ENCODE data around the gene WFS1. TPM values are rescaled to one million over a fixed set of nuclear protein-coding genes. Genes with fewer than 3 reads are reported as not detected.

The WFS1 gene
- total RNA-seq, 1 donor from 2014 or later, result 97.2 TPM

DNA sequence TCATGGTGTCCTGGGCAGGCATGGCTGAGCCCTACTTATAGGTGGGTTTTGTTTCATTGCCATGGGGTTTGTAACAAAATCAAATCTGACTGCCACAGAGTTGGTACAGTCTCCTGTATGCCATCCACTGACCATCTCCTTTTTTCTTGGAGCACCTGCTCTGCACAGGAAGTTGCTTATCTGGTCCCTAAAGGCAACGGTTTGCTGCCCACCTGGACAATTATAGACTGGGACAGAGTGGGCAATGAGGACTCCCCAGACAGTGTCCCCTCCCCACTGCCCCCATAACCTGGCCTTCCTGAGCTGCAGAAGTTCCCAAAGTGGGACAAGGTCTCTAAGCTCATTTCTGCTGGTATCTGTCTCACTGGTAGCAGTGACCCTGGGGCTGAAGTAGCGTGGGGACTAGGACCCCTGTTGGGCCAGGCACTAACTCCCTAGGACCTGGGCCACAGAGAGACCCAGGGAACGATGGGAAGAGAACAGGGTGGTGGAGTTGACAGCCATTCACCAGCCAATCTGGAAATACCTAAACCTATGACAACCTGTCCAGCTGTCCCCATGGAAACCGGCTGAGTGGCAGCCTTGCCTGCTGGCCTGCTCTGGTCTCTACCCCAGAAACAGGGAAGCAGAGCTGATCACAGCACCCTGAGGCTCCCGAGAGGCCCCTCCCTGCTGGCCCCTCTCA lies 64.7 kb downstream of the WFS1 start:
- no peak for DNase-seq (ENCODE audit: low spot score)

- DNase-seq (ENCODE audit: low spot score), result no peak
These were observed 65.5 kb downstream of the WFS1 start for GRCh38 chr4:6335040-6335590.

DNA sequence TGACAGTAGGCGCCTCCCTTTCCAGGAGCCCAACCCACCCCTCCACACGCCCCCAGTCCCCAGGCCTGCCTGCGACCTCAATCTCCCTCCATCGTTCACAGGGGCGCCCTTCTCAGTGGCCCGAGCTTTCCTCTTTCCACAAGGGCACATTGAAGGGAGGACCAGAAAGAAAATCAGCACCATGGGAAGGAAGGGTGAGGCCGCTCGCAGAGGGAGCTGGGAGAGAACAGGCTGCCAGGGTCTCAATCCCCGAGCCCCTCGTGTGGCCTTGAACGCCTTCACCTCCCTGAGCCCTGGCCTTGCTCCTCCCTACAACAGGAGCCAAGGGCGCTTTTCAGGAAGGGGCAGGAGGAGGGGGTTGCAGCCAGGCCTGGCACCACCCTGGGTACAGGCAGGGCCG lies 66.5 kb downstream of the WFS1 start:
- DNase-seq (ENCODE audit: low spot score), result no peak

- DNase-seq (ENCODE audit: low spot score), result no peak
These were observed 67.8 kb downstream of the WFS1 start for GRCh38 chr4:6337331-6337935.

DNA sequence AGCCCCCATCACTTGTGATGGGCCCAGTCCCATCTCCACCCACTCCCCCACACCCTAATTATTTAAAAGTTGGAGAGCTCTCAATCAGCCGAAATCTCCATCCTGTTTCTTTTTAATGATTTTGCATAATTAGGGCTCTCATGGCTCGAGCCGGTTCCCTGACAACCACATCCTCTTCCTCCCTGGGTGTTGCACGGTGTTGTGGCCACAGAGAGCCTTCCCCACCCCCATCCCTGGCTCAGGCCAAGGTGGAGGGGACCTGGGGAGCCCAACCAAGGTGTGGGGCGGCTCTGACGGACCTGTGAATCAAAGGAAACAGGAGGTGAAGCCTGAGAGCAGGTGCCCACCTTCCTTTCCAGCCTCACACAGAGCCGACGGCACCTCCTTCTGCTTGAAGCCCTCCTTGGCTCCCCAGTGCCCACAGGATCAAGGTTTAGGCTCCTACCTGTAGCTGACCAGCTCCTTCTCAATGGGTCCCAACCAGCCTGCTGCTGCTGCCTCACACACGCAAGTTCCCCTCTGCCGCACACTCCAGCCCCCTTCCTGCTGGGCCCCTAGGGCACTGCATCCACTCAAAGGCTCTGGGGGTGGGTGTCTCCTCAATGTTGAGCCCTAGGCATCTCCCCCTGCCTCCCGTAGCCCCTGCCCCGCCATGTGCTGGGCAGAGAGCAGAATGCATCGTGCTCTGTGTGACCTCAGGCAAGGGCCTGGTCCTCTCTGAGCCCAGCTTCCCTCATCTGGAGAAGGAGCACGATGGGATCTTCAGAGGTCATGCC lies 68.7 kb downstream of the WFS1 start:
- no peak for DNase-seq (ENCODE audit: low spot score)

DNA sequence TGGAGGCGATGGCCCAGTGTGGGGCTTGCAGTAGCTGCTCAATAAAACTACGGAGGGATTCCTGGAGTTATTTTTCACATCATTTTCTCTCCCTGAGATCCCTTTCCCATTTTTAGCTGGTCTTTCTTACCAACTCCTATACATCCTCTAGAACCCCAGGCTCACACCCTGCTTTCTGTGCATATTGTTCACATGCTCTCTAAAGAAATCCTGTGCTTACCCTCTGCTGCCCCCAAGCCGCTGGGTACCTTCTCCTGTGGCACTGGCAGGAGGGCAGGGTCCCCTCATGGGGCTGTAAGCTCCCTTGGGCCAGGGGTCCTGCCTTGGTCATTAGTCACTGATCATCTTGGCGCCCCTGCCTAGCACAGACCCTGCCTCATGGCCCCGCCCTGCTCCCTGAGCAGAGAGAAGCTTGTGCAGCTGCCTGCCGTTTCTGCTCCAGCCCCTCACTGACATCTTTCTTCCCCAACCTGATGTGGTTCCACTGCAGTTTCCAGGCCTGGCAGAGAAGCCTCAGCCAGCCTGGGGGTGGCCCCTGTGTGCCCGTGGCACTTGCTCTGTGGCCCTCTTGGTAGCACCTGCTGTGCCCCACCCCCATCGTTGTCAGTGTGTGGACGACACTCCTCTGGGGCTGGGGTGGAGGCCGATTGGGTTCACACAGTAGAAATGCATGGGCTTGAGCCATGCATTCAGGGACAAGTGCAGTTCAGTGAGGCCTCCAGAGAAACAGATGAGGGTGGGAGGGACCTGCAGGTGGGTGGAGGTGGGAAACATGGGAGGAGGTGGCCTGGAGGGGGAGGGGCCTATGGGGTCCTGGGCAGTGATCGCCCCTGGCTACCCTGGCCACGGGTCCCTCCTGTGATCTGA lies 69.5 kb downstream of the WFS1 start:
- DNase-seq (ENCODE audit: low spot score), result no peak

DNA sequence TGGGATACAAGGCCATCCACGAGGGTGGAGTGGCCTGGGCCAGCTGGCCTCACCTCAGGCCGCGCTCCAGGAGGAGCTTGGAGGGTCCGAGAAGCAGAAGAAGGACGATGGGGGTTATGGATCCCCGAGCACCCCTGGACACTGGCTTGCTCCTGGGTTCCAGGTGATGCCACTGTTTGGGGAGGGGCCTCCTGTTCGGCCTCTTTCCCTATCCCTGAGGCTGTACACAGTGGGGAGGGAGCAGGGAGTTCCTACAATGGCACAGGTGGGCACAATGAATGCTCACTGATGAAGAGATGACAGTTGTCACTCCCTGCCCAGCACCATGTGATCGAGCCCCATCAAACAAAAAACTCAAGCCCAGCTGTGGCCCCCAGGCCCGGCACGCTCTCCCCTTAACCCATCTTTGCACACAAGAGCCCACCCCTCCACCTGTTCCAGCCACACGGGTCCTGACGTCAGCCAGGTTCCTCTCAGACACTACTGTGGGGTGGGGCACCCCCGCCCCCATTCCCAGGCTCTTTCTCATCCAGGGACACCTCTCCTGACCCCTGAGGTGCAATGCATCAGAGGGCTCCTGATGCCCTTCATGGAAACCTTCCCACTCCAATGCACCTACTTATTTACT lies 70.3 kb downstream of the WFS1 start:
- no peak for DNase-seq (ENCODE audit: low spot score)

GRCh38 chr4:6340446-6341015 lies 70.9 kb downstream of the WFS1 start:
- DNase-seq (ENCODE audit: low spot score), result no peak

- no peak for DNase-seq (ENCODE audit: low spot score)
These were observed 72.0 kb downstream of the WFS1 start for GRCh38 chr4:6341696-6342095.

GRCh38 chr4:6342530-6343293 lies 73.1 kb downstream of the WFS1 start:
- DNase-seq (ENCODE audit: low spot score), result no peak

DNA sequence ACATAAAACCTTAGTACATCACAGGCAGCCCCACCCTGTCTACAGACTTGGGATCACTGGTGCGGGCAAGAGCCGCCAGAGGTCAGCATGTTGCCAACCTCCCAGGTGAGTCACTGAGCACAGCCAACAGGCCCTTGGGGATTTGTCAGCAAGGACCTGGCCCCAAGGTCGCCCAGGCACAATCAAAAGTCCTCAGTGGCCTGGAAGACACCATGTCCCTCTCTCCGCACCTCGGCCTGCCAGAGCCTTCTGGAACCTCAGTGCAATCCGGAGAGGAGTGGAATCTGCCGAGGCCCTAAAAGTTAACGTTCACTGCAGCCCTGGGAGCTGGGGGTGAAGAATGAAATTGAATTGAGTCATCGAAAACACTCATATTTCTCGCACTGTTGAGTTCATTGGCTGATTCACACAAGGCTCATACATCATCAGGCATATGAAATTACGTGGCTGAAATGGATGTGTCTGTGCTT lies 74.3 kb downstream of the WFS1 start:
- DNase-seq (ENCODE audit: low spot score), result no peak

DNA sequence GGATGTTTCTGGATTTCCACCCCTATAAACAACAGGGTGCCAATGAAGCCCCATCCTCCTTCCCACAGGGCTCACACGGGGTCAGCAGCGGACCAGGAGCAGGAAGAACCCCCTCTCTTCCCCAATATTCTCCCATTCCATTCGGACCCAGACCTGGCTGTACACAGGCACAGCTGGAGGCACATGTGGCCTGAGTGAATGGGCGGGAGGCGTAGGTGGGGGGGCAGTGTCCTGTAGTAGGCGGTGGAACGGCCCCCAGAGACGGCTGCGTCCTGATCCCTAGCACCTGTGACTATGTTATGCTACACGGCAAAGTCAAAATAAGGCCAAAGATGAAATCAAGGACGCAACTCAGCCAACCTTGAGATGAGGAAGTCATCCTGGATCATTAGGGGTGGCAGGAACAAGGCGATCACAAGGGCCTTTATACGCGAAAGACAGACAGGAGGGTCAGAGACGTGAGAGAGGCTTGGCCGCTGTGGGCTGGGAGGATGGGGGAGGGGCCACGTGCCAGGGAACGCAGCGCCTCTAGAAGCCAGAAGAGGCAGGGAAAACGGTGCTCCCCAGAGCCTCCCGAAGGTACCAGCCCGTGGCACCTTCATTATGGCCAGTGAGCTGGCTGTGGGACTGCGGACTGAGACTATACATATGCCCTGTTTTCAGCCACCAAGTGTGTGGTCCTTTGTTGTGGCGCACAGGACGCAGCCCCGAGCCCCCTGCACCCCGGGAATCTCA lies 75.6 kb downstream of the WFS1 start:
- DNase-seq (ENCODE audit: low spot score), result no peak

DNA sequence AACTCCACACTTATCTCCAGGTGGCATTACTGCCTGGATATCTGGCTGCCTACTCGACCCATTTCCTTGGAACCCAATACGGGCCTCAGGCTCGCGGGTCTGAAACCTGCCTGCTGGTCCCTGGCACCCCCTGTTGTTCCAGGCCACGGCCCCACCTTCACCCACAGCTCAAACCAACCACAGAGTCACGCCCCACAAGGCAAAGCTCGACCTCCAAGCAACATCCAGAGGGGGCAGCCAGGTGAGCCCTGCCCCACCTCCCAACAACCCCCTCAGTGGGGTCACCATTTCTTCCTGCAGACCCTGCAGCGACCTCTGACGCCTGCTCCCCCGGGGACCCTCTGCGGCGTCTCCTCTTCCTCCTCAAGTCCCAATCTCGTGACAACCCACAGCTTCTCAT lies 76.2 kb downstream of the WFS1 start:
- DNase-seq (ENCODE audit: low spot score), result no peak

DNA sequence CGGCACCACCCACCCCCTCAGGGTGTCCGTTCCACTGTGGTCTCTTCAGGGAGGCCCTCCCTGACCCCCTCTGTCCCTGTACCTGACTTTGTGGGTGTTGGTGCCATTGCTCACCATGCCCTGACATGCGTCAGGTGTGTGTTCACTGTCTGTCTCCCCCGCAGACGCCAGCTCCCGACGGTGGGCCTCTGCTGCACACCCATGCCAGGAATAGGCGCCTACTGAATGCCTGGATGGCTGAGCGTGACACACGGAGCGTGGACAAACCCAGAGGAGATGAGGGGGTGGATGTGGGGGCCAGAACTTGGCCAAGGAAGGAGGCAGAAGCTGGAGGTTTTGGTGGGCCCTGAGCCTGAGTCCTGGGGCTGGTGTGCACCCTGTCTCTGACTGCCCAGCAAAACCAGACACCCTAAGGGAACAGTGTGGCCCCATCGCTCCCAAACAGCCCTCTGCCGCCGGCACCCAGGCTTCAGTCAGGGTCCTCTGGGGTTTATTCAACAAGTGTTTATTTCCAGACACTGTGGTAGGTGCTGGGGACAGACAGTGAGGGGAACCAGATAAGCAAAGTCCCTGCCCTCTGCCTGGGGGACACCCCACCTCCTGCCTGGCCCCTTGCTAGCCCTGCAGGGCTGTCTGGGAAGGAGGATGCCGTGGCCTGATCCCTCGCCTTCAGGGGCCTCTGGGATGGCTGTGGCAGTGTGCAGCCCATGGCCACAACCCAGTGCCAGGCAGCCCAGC lies 76.9 kb downstream of the WFS1 start:
- DNase-seq (ENCODE audit: low spot score), result no peak

- DNase-seq (ENCODE audit: low spot score), result no peak
These were observed 77.9 kb downstream of the WFS1 start for GRCh38 chr4:6347511-6348045.

DNA sequence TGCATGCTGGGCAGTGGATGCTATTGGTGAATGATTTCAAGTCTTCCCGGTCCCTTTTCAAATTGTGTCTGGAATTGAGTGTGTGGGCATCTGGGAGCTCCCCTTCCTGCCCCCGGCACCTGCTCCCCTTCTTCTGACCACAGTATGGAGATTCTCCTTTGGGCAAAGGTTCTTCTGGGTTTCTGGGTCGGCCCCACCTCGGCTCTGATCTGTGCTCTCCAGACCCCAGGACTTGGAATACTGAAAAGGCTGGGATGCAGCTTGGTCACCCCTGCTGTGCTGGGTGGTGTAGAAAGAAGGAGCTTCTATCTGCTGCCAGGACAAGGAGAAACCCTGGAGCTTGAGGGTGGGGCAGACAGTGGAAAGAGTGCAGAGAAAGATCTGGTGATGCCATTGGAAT lies 78.8 kb downstream of the WFS1 start:
- no peak for DNase-seq (ENCODE audit: low spot score)

DNA sequence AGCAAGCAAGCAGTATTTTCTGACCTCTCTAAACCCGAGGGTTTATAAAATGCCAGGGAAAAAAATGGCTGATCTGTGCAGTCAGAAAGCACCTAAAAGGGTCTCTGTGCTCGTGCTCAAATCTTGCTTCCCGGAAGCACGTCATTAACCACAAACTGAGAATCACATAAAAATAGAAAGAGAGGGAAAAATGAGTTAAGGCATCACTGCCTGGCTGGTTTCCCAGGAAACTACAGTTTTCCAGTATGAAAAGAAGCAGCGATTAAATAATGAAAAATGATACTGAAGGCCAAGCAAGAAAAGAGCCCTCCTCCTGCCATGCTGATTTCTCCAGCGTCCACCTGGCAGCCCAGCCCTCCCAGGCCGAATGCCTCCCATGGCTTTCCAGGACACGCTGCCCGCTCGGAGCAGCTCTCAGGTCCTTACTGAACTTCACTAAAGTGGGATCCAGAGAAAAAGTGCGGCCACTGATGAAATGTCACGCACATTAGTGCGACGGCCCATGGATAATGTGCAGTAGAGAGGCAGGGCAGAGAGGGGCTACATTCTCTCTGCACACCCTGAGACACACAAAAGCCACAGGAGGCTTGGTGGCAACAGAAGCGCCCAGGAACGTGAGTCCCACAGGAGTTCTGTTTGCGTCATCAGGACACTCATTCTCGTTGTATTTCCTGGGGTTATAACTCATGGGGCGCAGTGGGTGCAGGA lies 80.4 kb downstream of the WFS1 start:
- DNase-seq (ENCODE audit: low spot score), result no peak
